OCI-M2 (cell line): ENCODE data around the gene DST.
"Not testable (repeated sequence)": the region's sequence is repeated elsewhere in the genome, so short reads cannot be mapped to it uniquely, and the experiment has no call there.

Experiments
- DNase-seq: peaks from one replicate; lab custom pipeline; 2025; ENCODE audit not compliant: unreplicated experiment; lab: John Stamatoyannopoulos, UW

The DST gene

DNA sequence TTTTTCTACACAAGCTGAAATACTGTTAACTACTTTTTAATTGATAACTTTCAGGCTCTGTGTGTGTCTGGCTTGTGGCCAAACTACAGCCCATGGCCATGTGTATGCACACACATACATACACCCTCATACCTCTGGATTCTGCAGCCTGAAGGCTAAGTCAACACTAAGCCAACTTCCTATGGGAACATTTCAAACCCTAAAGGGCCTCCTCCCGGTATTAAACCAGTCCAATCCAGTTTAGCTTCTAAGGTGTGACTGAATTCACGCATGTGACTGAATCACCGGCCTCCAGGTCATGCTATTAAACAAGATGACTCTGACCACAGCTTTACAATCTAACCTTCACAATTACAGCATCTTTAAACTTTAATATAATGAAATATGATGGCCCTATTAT, 20.7 kb upstream of the DST start:
- DNase-seq: no peak

DNA sequence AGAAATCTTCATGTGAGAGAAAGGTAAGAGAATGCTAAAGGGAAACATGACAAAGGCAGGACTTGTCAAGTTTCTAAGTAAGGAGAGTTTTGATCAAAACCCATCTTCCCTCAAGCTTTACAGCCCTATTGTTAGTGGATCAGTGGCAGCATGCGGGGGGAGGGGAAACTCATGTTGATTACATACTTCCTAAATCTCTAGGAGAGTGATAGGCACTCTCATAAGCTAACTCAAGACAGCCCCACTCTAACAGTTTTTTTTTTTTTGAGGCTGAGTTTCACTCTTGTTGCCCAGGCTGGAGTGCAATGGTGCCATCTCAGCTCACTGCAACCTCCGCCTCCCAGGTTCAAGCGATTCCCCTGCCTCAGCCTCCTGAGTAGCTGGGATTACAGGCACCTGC, 18.6 kb upstream of the DST start:
- not testable (repeated sequence) for DNase-seq

GRCh38 chr6:56660381-56660730, 17.7 kb upstream of the DST start:
- no peak for DNase-seq

DNA sequence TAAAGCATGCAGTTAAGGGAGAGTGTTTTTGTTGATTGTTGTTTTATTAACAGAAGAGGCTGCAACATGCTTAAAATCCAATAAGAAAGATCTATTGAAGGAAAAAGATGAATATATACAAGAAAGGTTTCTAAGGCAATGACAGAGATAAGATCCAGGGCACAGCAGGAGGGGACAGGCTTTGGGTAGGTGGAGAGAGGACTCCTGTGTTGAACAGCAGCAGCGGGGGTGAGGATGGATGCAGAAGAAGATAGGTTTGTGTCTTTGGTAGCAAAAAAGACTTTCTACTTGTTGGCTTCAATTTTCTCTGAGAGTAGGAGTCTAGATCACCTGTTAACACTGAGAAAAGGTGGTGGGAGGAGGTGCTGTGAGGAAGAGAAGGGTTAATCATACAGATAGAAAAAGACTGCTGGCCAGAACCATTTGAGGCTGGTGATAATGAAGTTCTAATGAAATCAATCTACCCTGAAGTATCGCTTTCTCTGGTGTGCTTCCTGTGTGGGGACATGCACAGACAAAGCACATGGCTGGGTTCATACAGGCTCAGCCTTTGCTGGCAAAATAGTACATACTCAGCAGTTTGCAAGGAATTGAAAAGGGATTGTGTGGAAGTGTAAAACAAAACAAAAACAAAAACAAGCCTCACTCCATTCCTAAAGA, 17.2 kb upstream of the DST start:
- DNase-seq: no peak

- DNase-seq: no peak
These were observed 15.6 kb upstream of the DST start for GRCh38 chr6:56658326-56658725.

DNA sequence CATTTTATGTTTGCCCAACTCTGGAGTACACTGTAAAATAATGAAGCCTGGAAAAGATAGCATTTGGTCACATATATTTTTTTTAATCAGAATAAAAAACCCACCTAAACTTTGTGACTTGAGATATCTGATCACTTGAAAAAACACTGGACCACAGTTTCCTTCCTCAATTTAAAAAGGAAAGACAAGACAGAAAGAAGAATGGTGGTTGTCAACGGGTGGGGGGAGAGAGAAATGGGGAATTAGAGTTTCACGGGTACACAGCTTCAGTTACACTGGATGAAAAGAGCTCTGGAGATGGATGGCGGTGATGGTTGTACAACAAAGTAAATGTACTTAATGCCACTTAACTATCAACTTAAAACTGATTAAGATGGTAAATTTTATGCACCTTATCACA, 14.7 kb upstream of the DST start:
- DNase-seq: no peak

DNA sequence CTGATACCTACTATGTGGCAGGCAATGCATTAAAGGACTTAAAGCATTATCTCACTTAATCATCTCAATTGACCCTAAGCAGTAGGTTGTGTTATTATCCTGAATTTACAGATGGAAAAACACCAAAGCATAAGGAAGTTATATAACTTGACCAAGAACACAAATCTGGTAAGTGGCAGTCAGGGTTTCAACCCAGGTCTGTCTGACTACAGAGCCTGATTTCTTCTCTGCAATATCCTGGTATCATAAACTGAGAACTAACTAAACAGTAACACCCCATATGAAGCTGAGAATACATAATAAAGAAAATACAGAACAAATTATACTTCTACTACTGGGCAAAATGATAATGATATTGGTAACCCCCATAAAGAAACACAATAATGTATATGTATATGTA, 13.8 kb upstream of the DST start:
- DNase-seq: no peak

DNA sequence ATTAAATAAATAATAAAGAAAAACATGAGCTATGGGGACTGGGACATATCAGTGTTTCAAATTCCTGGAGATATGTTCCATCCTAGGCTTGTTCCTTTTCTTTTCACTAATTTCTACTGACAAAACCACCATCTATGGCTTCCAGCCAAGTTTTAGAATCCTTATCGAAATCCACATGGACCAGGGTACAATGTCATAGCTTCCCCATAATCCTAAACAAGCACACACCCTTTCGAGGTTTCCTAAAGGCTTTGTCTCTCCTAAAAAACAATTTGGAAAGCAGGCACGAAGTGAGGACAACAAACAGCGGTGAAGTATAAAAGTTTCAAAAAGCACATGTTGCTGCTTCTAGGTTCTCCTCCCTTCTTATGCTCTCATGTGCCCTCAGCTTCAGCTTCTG, 13.3 kb upstream of the DST start:
- DNase-seq: no peak

DNA sequence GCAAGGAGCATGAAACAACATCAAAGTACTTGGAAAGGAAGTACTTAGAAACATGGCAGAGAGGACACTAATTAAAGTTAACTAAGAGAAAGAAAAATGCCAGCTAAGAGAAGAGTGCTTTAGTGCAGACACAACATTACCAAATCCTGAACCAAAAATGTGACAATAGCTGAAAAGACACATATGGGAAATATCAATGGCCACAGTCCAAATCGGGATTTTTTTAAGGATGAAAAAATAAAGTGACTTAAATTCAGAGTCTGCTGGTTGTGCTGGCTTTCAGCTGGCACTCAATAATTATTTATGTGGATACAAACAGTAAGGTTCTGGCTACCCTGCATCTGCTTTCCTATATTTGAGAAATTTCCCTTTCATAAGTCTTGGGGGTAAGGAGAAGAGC, 12.6 kb upstream of the DST start:
- no peak for DNase-seq

GRCh38 chr6:56652994-56653393, 10.3 kb upstream of the DST start:
- DNase-seq: no peak

GRCh38 chr6:56652231-56652630, 9.5 kb upstream of the DST start:
- DNase-seq: no peak

DNA sequence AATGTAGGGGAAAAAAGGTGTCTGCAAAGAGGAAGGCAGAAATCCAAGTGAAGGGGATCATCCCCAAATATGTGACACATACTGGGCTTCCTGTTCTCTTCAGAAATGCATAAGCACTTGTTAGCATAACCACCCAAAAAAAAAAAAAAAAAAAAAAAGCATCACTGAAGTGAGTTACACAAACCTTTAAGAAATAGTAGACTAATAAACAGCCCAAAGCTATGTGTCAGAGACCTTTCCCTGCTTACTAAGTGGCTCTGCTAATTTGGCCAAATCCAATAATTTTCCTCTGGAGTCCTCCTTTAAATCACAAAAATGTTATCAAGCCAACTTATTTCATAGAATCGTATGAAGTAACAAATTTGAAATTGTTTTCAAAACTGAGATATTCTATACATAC, 7.5 kb upstream of the DST start:
- no peak for DNase-seq

GRCh38 chr6:56649782-56650181, 7.1 kb upstream of the DST start:
- no peak for DNase-seq

DNA sequence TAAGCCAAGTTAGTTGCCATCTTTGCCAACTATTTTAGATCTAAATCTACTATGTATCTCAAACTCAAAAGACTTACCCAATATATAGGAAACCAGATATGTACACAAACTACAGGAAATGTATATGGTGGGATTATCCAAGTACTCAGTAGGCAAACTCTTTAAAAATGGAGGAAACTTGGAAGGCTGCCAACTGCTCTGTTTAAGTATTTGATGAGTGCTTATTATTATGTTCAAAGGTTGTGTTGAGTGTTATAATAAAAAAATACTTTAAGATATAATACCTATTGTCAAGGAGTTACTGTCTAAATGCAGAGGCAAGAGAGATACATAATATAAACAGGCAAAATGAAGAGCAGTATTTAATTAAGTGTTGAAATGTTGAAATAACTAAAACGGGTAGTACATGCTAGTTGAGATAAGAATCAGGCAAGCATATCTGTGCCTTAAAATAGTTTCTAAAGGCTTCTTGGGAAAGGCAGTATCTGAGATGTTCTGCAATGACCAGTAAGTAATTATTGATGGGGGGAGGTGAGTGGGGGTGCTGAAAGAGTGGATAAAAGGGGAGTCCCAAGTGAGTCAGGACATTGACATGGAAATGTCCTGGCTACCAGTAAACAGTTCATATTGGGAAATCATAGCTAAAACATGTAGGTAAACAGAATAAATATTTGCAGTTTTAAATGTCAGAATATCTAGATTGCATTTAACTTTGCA, 6.5 kb upstream of the DST start:
- DNase-seq: no peak

GRCh38 chr6:56647172-56647762, 4.6 kb upstream of the DST start:
- DNase-seq: no peak

- no peak for DNase-seq
These were observed 1.7 kb upstream of the DST start for GRCh38 chr6:56644366-56644765.

- DNase-seq: no peak
These were observed 845 bp upstream of the DST start for GRCh38 chr6:56643379-56644089.

DNA sequence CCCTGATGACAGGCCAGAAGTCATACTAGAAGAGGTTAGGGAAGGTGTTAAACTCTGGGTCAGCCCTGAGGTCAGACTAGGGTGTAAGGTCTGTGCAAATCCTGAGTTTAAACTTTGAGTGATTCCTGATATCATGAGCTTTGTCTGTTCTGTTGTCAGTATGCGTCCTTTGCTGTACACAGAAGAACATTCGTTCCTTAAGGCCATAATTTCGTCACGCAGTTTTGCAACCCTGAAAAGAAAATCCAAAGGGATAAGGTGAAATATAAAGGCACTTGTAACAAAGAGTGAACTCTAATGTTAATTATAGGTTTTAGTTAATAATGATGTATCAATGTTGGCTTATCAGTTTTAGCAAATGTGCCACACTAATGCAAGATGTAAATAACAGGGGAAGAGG, 2.3 kb downstream of the DST start:
- no peak for DNase-seq

- no peak for DNase-seq
These were observed 3.9 kb downstream of the DST start for GRCh38 chr6:56638760-56639159.

DNA sequence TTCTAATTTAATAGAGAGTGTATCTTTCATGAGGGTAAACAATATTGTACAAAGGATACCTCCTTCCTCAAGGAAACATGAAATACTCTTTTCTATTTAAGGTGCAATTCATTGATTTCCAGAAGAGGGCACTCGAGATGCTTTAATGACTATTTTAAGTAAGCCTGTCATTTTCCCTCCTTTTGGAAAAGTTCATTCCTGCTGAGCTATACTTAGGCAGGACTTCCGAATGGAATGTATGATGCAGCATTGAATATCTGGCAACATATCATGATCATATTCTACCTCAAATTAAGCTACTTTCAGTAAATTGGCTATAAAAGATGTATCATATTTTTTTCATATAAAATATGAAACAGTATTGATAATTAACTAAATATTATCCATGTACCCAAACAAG, 5.0 kb downstream of the DST start:
- no peak for DNase-seq

- DNase-seq: no peak
These were observed 14.6 kb downstream of the DST start for GRCh38 chr6:56628105-56628504.

- no peak for DNase-seq
These were observed 17.3 kb downstream of the DST start for GRCh38 chr6:56625356-56625755.
